Common myeloid progenitor, CD34-positive (primary cell): ENCODE measurements around the gene TIMELESS.

Experiments
- CTCF ChIA-PET: fragments of 350-600 bp; sonication (Branson Sonifier 250); formaldehyde crosslinking; loops from one replicate; lab custom pipeline; 2021; ENCODE audit warnings: antibody characterized with exemption; lab: Charles Lee
- POLR2A ChIA-PET: fragments of 350-600 bp; sonication (Branson Sonifier 250); formaldehyde crosslinking; loops from one replicate; lab custom pipeline; 2021; ENCODE audit warnings: antibody characterized with exemption; lab: Charles Lee
- DNase-seq, 3 donors: peaks; one replicate each; pipeline versions ENCODE4 v3.0.0 to v3.0.0-alpha.2; 2013
- H3K27ac ChIP-seq, 2 experiments: 1 replicate in 1 of 2; 2 replicates in 1 of 2; pipeline ENCODE4 v1.7.0; 2013; ENCODE audit warnings: inconsistent platforms in 2 of 2, low read length in 2 of 2, mild to moderate bottlenecking in 2 of 2, low read depth in 1 of 2, moderate library complexity in 1 of 2; ENCODE audit not compliant: severe bottlenecking in 2 of 2, insufficient read depth in 1 of 2, poor library complexity in 1 of 2
- H3K27me3 ChIP-seq, 5 experiments: replicated peaks in 2 of 5; 1 replicate in 3 of 5; 2 replicates in 2 of 5; pipeline versions ENCODE4 v1.6.1 to v1.7.0; 2013; ENCODE audit warnings: low read length in 4 of 5, mild to moderate bottlenecking in 2 of 5, moderate library complexity in 2 of 5, inconsistent platforms in 1 of 5; ENCODE audit not compliant: insufficient read depth in 5 of 5, control insufficient read depth in 4 of 5
- H3K36me3 ChIP-seq, 4 experiments: 1 replicate in 2 of 4; 2 replicates in 2 of 4; pipeline versions ENCODE4 v1.6.1 to v1.7.0; 2013; ENCODE audit warnings: low read length in 3 of 4, control low read depth in 1 of 4, mild to moderate bottlenecking in 1 of 4; ENCODE audit not compliant: control insufficient read depth in 4 of 4, insufficient read depth in 4 of 4
- H3K4me1 ChIP-seq, 4 experiments: 1 replicate in 3 of 4; 2 replicates in 1 of 4; pipeline versions ENCODE4 v1.6.1 to v1.7.1; 2013; ENCODE audit warnings: low read length in 3 of 4, mild to moderate bottlenecking in 3 of 4, control low read depth in 1 of 4, inconsistent platforms in 1 of 4, moderate library complexity in 1 of 4; ENCODE audit not compliant: control insufficient read depth in 4 of 4, insufficient read depth in 4 of 4; ENCODE audit errors: control extremely low read depth in 1 of 4
- H3K4me3 ChIP-seq, 7 experiments: 1 replicate in 4 of 7; 2 replicates in 3 of 7; pipeline versions ENCODE4 v1.5.1 to v1.7.0; 2013; ENCODE audit warnings: mild to moderate bottlenecking in 7 of 7, low read length in 6 of 7, moderate library complexity in 6 of 7, inconsistent platforms in 2 of 7, low read depth in 2 of 7, control low read depth in 1 of 7; ENCODE audit not compliant: insufficient read depth in 4 of 7, control insufficient read depth in 1 of 7; ENCODE audit errors: extremely low read depth in 1 of 7
- H3K9me3 ChIP-seq, 5 experiments: 1 replicate in 4 of 5; 2 replicates in 1 of 5; pipeline versions ENCODE4 v1.6.1 to v1.7.1; 2013; ENCODE audit warnings: low read length in 4 of 5, mild to moderate bottlenecking in 2 of 5, inconsistent platforms in 1 of 5, low read depth in 1 of 5, moderate library complexity in 1 of 5; ENCODE audit not compliant: control insufficient read depth in 4 of 5, insufficient read depth in 2 of 5; ENCODE audit errors: control extremely low read depth in 1 of 5
- WGBS: methylation state at CpG from one replicate; pipeline ENCODE4 v1.1.5; 2013; ENCODE audit not compliant: insufficient coverage; 5-methylcytosine and 5-hydroxymethylcytosine counted together

TIMELESS gene

DNA sequence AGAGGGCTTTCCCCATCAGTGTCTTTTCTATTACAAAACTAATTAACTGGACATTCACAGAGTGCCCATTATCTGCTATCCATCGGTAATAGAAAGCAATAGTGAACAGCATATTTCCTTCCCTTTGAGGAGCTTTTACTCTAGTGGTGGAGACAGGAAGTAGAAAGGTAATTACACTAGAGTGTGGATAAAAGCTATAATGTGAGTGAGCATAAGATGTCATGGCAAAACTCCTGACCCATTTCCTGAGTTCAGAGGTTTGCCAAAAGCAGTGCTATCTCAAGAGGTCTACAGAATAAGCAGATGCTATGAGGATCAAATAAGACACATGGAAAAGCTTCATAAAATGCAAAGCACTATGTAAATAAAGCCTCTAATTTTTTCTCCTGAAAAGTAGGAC is 24.0 kb downstream of the TIMELESS start:
- no peak for DNase-seq
- Histone ChIP-seq H3K27ac (no peak overlapping the region), H3K4me1 (no peaks in the 10 kb centered on the region), H3K4me3 (no peak overlapping the region), H3K27me3 (no peaks in the 10 kb centered on the region), H3K9me3 (no peaks in the 10 kb centered on the region), H3K36me3 (peaks cover 15 to 80% (median 47%) of the 10 kb centered on the region in 4 experiments)
- CTCF ChIA-PET: no interaction called here
- POLR2A ChIA-PET: no interaction called here
- 67% methylated on average over 1 of the region's 1 CpG for WGBS

DNA sequence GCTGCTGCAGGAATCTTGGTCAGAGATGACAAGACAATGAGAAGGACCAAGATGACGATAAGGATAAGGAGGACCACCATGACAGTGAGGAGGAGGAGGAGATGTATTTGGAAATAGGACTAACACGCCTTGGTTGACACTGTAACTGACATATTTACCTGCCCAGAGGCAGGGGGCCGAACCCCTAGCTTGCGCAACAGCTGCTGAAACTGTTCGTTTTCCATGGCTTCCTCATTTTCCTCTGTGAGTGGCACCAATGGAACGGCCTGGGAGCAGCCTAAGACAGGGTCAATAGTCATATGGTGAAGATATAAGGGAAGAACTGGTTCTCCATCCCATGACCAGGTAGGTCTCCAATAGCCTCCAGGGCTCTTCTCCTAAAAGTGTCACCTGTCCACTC is 28.8 kb downstream of the TIMELESS start:
- H3K4me3 ChIP-seq: no peak overlapping the region
- H3K36me3 ChIP-seq: peaks cover 15 to 75% (median 48%) of the 10 kb centered on the region in 4 experiments
- H3K4me1 ChIP-seq: no peaks in the 10 kb centered on the region
- DNase-seq: no peak
- no peaks in the 10 kb centered on the region for H3K9me3 ChIP-seq
- 85% methylated on average over 5 of the region's 6 CpGs for WGBS
- POLR2A ChIA-PET: no interaction called here
- no peak overlapping the region for H3K27ac ChIP-seq
- no peaks in the 10 kb centered on the region for H3K27me3 ChIP-seq
- CTCF ChIA-PET: no interaction called here

DNA sequence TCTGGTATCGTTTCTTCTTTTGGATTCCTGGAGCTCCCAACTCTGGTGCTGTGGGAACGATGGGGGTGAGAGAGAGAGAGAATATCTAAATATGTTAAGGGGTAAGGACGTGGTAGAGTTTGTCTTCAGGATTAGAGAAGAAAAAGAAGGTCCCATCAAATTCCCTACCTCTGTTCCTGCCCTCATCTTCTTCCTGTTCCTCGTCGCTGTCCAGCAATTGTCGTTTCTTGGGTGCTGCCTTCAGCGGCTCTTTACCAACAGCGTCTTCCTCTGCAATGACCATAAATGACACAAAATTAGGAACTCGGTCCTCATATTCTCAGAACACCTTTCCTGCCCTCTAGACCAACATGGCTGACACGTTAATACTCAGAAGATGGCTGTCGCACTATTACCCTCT is 31.5 kb downstream of the TIMELESS start:
- no peaks in the 10 kb centered on the region for H3K4me1 ChIP-seq
- H3K4me3 ChIP-seq: no peak overlapping the region
- peaks cover 9 to 65% (median 33%) of the 10 kb centered on the region in 4 experiments for H3K36me3 ChIP-seq
- no peak overlapping the region for H3K27ac ChIP-seq
- ChIA-PET POLR2A (interaction anchor here (0.6 kb wide), 2 partner anchors 28 to 1062 kb away, joined by 3 to 4 read pairs; partner anchors contain the start of gene ARHGAP9), CTCF (interaction anchor here (0.8 to 1.0 kb wide), 2 partner anchors 10 to 86 kb away, joined by 3 read pairs; no protein-coding TSS in a partner anchor)
- H3K9me3 ChIP-seq: no peaks in the 10 kb centered on the region
- WGBS: over 99% methylated on average over 10 of the region's 11 CpGs
- no peak for DNase-seq
- H3K27me3 ChIP-seq: no peaks in the 10 kb centered on the region

DNA sequence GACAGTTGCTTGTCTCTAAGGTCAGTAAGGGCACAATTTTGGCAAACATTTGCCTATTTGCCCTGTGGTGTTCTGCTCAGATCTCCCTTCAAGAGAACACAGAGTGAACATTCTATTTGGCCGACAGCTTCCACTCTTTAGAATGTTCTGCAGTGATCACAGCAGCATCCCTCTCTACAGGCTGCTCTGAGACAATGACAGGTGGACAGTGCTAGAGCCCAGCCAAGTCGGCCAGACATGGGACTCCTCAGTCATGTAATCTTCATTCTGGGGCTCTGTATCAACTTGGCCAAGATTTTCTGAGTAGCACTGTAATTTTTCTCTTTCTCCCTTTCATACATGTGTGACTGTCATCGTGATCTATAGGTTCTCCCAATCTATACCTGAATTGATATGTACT is 34.8 kb downstream of the TIMELESS start:
- H3K27ac ChIP-seq: no peak overlapping the region
- H3K27me3 ChIP-seq: no peaks in the 10 kb centered on the region
- 100% methylated on average over 2 of the region's 3 CpGs for WGBS
- POLR2A ChIA-PET: interaction anchor here (0.6 to 0.7 kb wide), 2 partner anchors 342 to 1172 kb away, joined by 5 to 6 read pairs; no protein-coding TSS in a partner anchor
- CTCF ChIA-PET: no interaction called here
- H3K36me3 ChIP-seq: peaks cover 3 to 35% (median 13%) of the 10 kb centered on the region in 4 experiments
- H3K4me1 ChIP-seq: no peaks in the 10 kb centered on the region
- DNase-seq: no peak
- no peak overlapping the region for H3K4me3 ChIP-seq
- H3K9me3 ChIP-seq: no peaks in the 10 kb centered on the region

- no peak for DNase-seq
- Histone ChIP-seq H3K36me3 (peaks cover 3 to 31% (median 12%) of the 10 kb centered on the region in 4 experiments), H3K27ac (no peak overlapping the region), H3K4me3 (no peak overlapping the region), H3K27me3 (no peaks in the 10 kb centered on the region), H3K4me1 (no peaks in the 10 kb centered on the region), H3K9me3 (no peaks in the 10 kb centered on the region)
- POLR2A ChIA-PET: no interaction called here
- WGBS: 93% methylated on average over 6 of the region's 7 CpGs
- CTCF ChIA-PET: no interaction called here
Observed at GRCh38 chr12:56413392-56413791, 35.8 kb downstream of the TIMELESS start.

- ChIA-PET POLR2A (interaction anchor here (0.6 kb wide), 1 partner anchor 249 kb away, joined by 5 read pairs; no protein-coding TSS in a partner anchor), CTCF (interaction anchor here (0.6 to 1.8 kb wide), 3 partner anchors 9 to 52 kb away, joined by 3 to 4 read pairs (median 3); no protein-coding TSS in a partner anchor)
- WGBS: 93% methylated on average over 4 of the region's 6 CpGs
- Histone ChIP-seq H3K4me3 (no peak overlapping the region), H3K27ac (no peak overlapping the region), H3K27me3 (no peaks in the 10 kb centered on the region), H3K4me1 (no peaks in the 10 kb centered on the region), H3K9me3 (no peaks in the 10 kb centered on the region), H3K36me3 (peaks cover under 1 to 19% (median 5%) of the 10 kb centered on the region in 4 experiments)
- DNase-seq: no peak
Observed at GRCh38 chr12:56411781-56412639, 37.2 kb downstream of the TIMELESS start.

GRCh38 chr12:56410768-56411167 is 38.5 kb downstream of the TIMELESS start:
- POLR2A ChIA-PET: no interaction called here

More at GRCh38 chr12:56410768-56411167, 38.5 kb downstream of the TIMELESS start:
- Histone ChIP-seq H3K9me3 (no peaks in the 10 kb centered on the region), H3K27ac (no peak overlapping the region), H3K4me3 (no peak overlapping the region), H3K4me1 (no peaks in the 10 kb centered on the region), H3K27me3 (no peaks in the 10 kb centered on the region), H3K36me3 (peaks cover 0 to 10% (median 0%) of the 10 kb centered on the region in 4 experiments)
- 94% methylated on average over 4 of the region's 4 CpGs for WGBS
- CTCF ChIA-PET: interaction anchor here (1.0 to 2.4 kb wide), 3 partner anchors 13 to 54 kb away, joined by 3 to 6 read pairs (median 6); no protein-coding TSS in a partner anchor
- DNase-seq: no peak
